Limb (tissue), 2 donors: ENCODE measurements around the gene FHIP2A.
"Not testable (repeated sequence)": the region's sequence is repeated elsewhere in the genome, so short reads cannot be mapped to it uniquely, and the experiment has no call there.

Source experiments
- DNase-seq, 2 donors: peaks; one replicate each; pipeline ENCODE4 v3.0.0-alpha.2; 2016; ENCODE audit errors: extremely low spot score in 2 of 2

FHIP2A gene

DNA sequence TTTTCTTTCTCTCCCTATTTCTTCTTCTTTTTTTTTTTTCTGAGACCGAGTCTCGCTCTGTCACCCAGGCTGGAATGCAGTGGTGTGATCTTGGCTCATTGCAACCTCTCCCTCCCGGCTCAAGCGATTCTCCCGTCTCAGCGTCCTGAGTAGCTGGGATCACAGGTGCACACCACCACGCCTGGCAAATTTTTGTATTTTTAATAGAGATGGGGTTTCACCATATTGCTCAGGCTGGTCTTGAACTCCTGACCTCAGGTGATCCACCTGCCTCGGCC is 35.6 kb downstream of the FHIP2A start:
- not testable (repeated sequence) for DNase-seq

DNA sequence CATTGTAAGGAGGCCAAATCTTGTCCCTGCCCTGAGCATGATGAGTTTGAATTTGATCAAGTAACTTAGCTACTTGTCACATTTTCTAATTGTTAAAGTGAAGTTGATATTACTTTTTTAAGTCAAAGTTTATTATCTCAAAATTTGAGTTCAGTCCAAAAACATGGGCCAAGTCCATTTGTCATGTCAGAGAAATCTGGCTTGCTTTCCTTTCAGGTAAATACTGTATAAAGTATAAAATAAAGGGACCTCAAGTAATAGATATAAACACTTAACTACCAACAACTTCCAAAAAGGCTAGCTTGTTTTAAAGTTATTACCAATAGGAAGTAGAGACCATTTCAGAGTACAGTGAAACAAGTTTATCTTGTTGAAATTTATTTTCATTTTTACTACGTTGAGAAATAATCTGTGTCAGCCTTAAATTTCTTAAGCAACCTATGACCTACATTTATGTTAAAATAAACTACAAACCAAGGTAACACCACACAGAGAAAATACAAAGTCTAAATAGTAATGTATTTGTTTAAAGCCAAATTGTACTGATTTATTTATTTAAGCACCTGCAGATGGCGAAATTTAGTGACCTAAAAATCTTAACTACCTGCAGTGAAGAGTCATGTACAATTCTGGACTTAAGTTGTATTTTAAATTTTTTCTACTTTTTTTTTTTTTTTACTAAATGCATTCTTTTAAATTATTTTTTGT is 36.5 kb downstream of the FHIP2A start:
- DNase-seq: no peak

DNA sequence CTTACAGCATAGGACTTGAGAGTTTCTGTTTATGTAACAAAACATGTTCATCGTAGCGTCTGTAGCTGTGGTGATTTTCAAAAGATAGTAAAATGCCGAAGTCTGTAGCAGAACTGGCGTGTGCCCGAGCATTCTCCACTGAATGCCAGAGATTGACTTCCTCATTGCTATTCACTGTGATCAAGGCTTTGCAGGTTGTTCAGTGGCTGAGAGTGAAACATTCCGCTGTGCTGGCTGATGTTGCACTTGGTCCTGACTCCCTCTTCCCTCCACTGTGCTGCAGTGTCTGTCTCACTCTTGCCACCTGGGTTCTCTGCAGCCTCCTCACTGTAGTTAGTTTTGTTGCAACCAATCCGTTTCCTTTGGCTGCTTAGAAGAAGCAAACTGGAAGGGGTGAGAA is 37.6 kb downstream of the FHIP2A start:
- DNase-seq: no peak

DNA sequence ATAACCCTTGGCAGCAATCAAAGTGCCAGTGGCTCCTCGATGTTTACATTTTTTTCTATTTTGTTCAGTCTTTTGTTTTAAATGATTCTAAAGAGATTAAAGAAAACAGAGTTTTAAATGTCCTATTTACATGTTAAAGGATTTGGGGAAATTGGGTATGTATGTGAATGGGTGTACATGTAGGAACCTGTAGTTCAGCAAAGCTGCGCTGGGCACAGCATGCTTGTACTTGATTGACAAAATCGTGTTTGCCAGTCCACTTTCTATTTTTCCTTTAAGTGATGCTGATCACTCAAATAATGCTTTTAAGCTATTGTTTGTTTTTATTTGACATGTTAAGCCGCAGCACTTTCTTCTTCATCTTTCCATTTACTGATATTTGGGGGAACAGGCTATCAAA is 40.9 kb downstream of the FHIP2A start:
- no peak for DNase-seq

DNA sequence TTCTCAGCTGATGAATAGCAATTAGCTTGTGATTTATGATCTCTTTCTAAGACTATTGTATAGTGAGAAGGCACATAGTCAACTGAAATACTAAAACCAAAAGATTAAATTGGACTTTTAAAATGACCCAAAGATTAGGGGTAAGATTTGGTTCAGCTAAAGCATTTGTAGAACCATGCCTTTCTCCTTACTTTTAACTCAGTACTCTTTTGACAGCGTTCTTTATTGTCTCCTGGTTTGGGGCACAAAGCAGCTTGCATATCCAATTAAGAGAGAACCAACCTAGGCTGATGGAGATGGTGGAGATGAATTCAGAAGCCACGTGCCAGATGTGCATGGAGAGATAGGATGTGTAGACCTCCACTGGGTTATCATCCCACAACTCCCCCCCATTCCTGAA is 45.8 kb downstream of the FHIP2A start:
- no peak for DNase-seq

- DNase-seq: no peak
Measured at GRCh38 chr10:114868870-114869519, 47.4 kb downstream of the FHIP2A start.

DNA sequence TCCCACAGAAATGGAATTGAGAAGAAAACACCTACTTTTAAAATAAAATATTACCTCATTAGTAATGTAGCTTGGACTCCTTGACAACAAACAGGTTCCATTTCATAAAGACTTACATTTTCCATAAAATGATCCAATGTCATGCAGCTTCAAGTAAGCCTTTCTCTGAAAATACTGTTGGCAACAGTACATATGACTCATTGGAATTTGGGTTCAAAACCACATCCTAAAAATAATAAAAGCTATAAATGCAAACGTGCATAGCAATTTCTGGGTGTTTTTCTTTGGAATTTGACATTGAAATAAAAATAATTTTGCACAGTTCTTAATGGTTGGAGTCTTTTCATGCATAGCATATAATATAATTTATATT is 47.9 kb downstream of the FHIP2A start:
- peak in 1 of 2 donors; percentile 72 for DNase-seq

- DNase-seq: peak in 1 of 2 donors; percentile 64
Measured at GRCh38 chr10:114870486-114870885, 48.9 kb downstream of the FHIP2A start.

- no peak for DNase-seq
Measured at GRCh38 chr10:114871379-114871778, 49.8 kb downstream of the FHIP2A start.
